Activated naive CD4-positive, alpha-beta T cell treated with anti-CD3 and anti-CD28 coated beads, Interleukin-2, amount 10 ng/mL, durations not matched to agents 7 days and 5 days (primary cell): ENCODE measurements around the gene OR6K6.

ENCODE experiments used
- CTCF ChIA-PET: fragments of 350-600 bp; sonication (Branson Sonifier 250); formaldehyde crosslinking; loops from one replicate; lab custom pipeline; 2021; ENCODE audit warnings: antibody characterized with exemption; lab: Charles Lee
- DNase-seq: peaks from one replicate; pipeline ENCODE4 v3.0.0-alpha.2; 2020
- H3K27ac Mint-ChIP-seq: one replicate; pipeline ENCODE4 v1.8.0; 2021; ENCODE audit warnings: mild to moderate bottlenecking, moderate library complexity, mixed read lengths
- H3K27me3 Mint-ChIP-seq: one replicate; pipeline ENCODE4 v1.8.0; 2021; ENCODE audit warnings: mild to moderate bottlenecking, mixed read lengths
- H3K36me3 Mint-ChIP-seq: one replicate; pipeline ENCODE4 v1.8.0; 2021; ENCODE audit warnings: mixed read lengths
- H3K4me1 Mint-ChIP-seq: one replicate; pipeline ENCODE4 v1.8.0; 2021; ENCODE audit warnings: mixed read lengths
- H3K4me3 Mint-ChIP-seq: one replicate; pipeline ENCODE4 v1.8.0; 2021; ENCODE audit warnings: mild to moderate bottlenecking, moderate library complexity, mixed read lengths
- H3K9me3 Mint-ChIP-seq: one replicate; pipeline ENCODE4 v1.8.0; 2021; ENCODE audit warnings: mixed read lengths

The OR6K6 gene

GRCh38 chr1:158771950-158772866 lies 17.7 kb downstream of the OR6K6 start, which contains the start of gene OR6N1:
Gene OR6N1 (minus strand): TSS chr1:158772195. CDS start chr1:158766682, 5,513 bp downstream.
- H3K9me3 Mint-ChIP-seq, result no peaks in the 10 kb centered on the region
- H3K27ac Mint-ChIP-seq, result no peak within 1 kb of the TSS
- no peaks in the 10 kb centered on the region for H3K27me3 Mint-ChIP-seq
- no peaks in the 10 kb centered on the region for H3K4me1 Mint-ChIP-seq
- DNase-seq, result no peak
- no peak within 1 kb of the TSS for H3K4me3 Mint-ChIP-seq
- H3K36me3 Mint-ChIP-seq, result no peaks in the 10 kb centered on the region
- CTCF ChIA-PET, result no interaction called here

GRCh38 chr1:158781104-158781503 lies 26.6 kb downstream of the OR6K6 start, which contains the start of gene OR6N2:
Gene OR6N2 (minus strand): TSS chr1:158781204. CDS start chr1:158777635, 3,569 bp downstream.
- DNase-seq, result no peak
- Mint-ChIP-seq H3K4me1 (no peaks in the 10 kb centered on the region), H3K4me3 (no peak within 1 kb of the TSS), H3K27me3 (no peaks in the 10 kb centered on the region), H3K36me3 (no peaks in the 10 kb centered on the region), H3K9me3 (no peaks in the 10 kb centered on the region), H3K27ac (no peak within 1 kb of the TSS)
- CTCF ChIA-PET, result no interaction called here

- peak overlapping the region; percentile 12 for H3K27ac Mint-ChIP-seq
- no peak overlapping the region for H3K4me3 Mint-ChIP-seq
- H3K27me3 Mint-ChIP-seq, result peaks cover 23% of the 10 kb centered on the region
- CTCF ChIA-PET, result interaction anchor here (0.9 to 4.4 kb wide), 3 partner anchors 204 to 283 kb away, joined by 4 to 48 read pairs (median 11); partner anchors contain the start of gene AIM2
- DNase-seq, result peak; percentile 61
- no peaks in the 10 kb centered on the region for H3K9me3 Mint-ChIP-seq
- H3K36me3 Mint-ChIP-seq, result no peaks in the 10 kb centered on the region
- H3K4me1 Mint-ChIP-seq, result no peaks in the 10 kb centered on the region
Observed at GRCh38 chr1:158793604-158794003, 39.1 kb downstream of the OR6K6 start.

- Mint-ChIP-seq H3K4me3 (no peak overlapping the region), H3K27me3 (peaks cover 23% of the 10 kb centered on the region), H3K4me1 (no peaks in the 10 kb centered on the region), H3K36me3 (no peaks in the 10 kb centered on the region), H3K27ac (no peak overlapping the region), H3K9me3 (no peaks in the 10 kb centered on the region)
- CTCF ChIA-PET, result interaction anchor here (0.9 to 4.4 kb wide), 3 partner anchors 204 to 282 kb away, joined by 4 to 48 read pairs (median 11); partner anchors contain the start of gene AIM2
- no peak for DNase-seq
Observed at GRCh38 chr1:158794247-158794646, 39.7 kb downstream of the OR6K6 start.

GRCh38 chr1:158798531-158798930 lies 44.0 kb downstream of the OR6K6 start:
- Mint-ChIP-seq H3K27me3 (peaks cover 36% of the 10 kb centered on the region), H3K27ac (no peak overlapping the region), H3K4me1 (no peaks in the 10 kb centered on the region), H3K4me3 (no peak overlapping the region), H3K9me3 (no peaks in the 10 kb centered on the region), H3K36me3 (no peaks in the 10 kb centered on the region)
- no peak for DNase-seq
- CTCF ChIA-PET, result no interaction called here

GRCh38 chr1:158799689-158800088 lies 45.2 kb downstream of the OR6K6 start:
- peaks cover 27% of the 10 kb centered on the region for H3K27me3 Mint-ChIP-seq
- no peak for DNase-seq
- H3K9me3 Mint-ChIP-seq, result no peaks in the 10 kb centered on the region
- H3K4me1 Mint-ChIP-seq, result no peaks in the 10 kb centered on the region
- H3K36me3 Mint-ChIP-seq, result no peaks in the 10 kb centered on the region
- no peak overlapping the region for H3K27ac Mint-ChIP-seq
- CTCF ChIA-PET, result no interaction called here
- no peak overlapping the region for H3K4me3 Mint-ChIP-seq

GRCh38 chr1:158800526-158800925 lies 46.0 kb downstream of the OR6K6 start:
- CTCF ChIA-PET, result interaction anchor here (0.7 kb wide), 1 partner anchor 18 kb away, joined by 3 read pairs; no protein-coding TSS in a partner anchor
- Mint-ChIP-seq H3K4me1 (no peaks in the 10 kb centered on the region), H3K9me3 (no peaks in the 10 kb centered on the region), H3K27ac (no peak overlapping the region), H3K4me3 (no peak overlapping the region), H3K27me3 (peaks cover 22% of the 10 kb centered on the region), H3K36me3 (no peaks in the 10 kb centered on the region)
- no peak for DNase-seq

GRCh38 chr1:158801396-158801795 lies 46.9 kb downstream of the OR6K6 start:
- H3K27me3 Mint-ChIP-seq, result peaks cover 20% of the 10 kb centered on the region
- H3K4me1 Mint-ChIP-seq, result no peaks in the 10 kb centered on the region
- H3K4me3 Mint-ChIP-seq, result no peak overlapping the region

GRCh38 chr1:158803678-158804077 lies 49.2 kb downstream of the OR6K6 start:
- H3K4me3 Mint-ChIP-seq, result no peak overlapping the region
- H3K36me3 Mint-ChIP-seq, result no peaks in the 10 kb centered on the region
- CTCF ChIA-PET, result no interaction called here
- no peaks in the 10 kb centered on the region for H3K4me1 Mint-ChIP-seq
- no peak for DNase-seq
- H3K27me3 Mint-ChIP-seq, result peaks cover 24% of the 10 kb centered on the region
- H3K9me3 Mint-ChIP-seq, result no peaks in the 10 kb centered on the region
- no peak overlapping the region for H3K27ac Mint-ChIP-seq

More at GRCh38 chr1:158801396-158801795, 46.9 kb downstream of the OR6K6 start:
- no peak for DNase-seq
- no peaks in the 10 kb centered on the region for H3K9me3 Mint-ChIP-seq
- H3K36me3 Mint-ChIP-seq, result no peaks in the 10 kb centered on the region
- no peak overlapping the region for H3K27ac Mint-ChIP-seq
- CTCF ChIA-PET, result no interaction called here
